H54 (cell line): ENCODE data around the gene PIPOX.
"Not testable (repeated sequence)": the region's sequence is repeated elsewhere in the genome, so short reads cannot be mapped to it uniquely, and the experiment has no call there.

Experiments
- DNase-seq: peaks from one replicate; pipeline ENCODE4 v3.0.0; 2011; ENCODE audit warnings: low spot score, mixed read lengths; ENCODE audit not compliant: insufficient read length
- FAIRE-seq: peaks from 3 replicates; lab custom pipeline; 2011; peaks lifted over from hg19 to GRCh38; lab: Jason Lieb, UNC
- POLR2A ChIP-seq: IDR thresholded peaks from 2 replicates; pipeline ENCODE4 v1.6.1; 2011; ENCODE audit warnings: low read depth, mild to moderate bottlenecking, low read length

PIPOX gene

DNA sequence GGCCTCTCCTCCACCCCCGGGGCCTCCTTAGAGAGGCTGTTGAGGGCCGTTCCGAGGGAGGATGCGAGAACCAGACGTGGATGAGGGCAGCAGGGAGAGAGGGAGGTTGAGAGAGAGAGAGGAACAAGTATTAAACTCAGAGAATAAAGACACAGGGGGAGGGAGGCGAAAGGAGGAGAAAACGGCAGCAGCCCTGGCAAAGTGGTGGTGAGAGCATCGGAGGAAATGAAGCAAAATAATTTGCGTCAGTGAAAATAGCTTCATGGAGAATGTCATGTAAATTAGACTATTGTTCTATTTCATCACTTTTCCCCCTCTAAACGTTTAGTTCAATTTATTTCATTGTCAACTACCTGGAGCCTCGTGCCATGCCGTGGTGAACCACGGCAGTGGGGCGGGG lies 38.0 kb downstream of the PIPOX start:
- no peak for TF ChIP-seq POLR2A
- DNase-seq (no peak), FAIRE-seq (no peak)

DNA sequence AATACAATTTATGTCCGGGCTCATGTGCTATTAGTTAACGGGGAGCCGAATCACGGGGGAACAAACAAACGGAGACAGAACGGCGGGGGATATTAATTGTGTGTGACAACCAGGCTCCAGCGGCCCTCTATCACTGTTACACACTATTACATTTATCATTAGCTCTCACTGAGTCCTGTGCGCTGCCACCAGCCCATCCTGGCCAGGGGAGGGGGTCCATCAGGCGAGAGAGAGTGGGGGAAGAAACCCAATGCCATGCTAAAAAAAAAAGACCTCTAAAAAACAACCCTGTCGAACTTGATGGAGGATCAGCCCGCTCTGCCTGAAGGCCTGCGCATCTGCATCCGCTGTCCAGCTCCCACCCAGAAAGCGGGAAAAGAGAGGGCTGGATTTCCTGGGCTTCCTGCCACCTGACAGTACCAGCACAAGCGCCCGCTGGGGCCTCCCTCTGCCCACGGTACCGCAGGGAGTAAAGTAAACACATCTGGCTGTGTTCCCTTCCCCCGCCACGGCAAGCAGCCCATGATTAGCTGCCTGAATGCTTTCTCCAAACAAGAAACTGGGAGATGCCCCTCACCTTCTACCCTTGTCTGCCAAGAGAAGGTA lies 41.7 kb downstream of the PIPOX start:
- FAIRE-seq (no peak), DNase-seq (no peak)
- no peak for TF ChIP-seq POLR2A

DNA sequence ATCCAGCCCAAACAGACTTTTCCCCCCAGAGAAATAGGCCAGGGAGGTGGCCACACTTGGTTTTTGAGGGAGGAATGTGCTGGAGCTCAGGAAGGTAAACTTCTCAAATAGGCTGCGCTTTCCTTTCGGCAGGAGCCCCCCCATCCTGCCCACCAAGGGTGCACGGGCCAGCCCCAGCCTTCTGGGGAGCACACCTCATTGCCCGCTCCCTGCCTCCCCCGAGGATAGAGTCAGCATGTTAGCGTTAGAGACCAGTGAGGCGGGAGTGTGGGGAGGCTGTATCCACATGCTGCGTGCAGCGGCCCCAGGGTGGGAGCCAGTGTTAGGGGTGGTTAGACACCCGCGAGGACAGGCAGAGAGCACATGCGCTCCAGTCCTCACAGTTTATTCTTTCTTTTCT lies 42.3 kb downstream of the PIPOX start:
- FAIRE-seq (no peak), DNase-seq (no peak)
- no peak for TF ChIP-seq POLR2A

DNA sequence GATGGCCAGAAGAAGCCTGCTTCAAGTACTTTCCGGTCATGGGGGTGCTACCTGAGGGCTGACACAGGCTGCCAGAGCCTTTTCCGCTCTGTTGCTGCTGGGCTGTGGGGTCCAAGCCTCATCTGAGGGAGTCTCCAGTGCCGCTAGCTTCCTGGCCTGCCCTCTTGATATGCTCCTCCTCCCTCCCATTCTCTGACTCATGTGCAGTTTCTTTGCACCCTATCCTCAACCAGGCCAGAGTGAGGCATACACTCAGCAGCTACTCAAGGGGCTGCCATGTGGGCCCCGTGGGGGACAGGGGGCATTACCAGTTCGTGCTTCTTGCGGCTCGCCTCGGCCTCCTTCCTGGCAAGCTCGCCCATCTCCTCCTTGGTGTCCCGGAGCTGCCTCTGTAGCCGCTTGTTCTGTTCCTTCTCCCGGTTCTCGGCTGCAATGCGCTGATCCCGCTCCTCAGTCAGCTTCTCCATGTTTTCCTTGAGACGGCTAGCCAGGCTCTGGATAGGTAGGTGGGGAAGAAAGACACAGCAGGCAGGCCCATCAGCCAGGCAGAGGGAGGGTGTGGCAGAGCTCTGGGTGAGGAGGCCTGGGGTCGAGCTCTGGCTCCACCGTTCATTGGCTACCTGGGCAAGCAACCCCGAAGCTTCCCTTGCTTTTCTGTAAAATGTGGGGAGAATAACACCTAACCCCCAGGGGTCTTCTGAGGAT lies 43.8 kb downstream of the PIPOX start:
- DNase-seq (no peak), FAIRE-seq (no peak)
- no peak for TF ChIP-seq POLR2A

DNA sequence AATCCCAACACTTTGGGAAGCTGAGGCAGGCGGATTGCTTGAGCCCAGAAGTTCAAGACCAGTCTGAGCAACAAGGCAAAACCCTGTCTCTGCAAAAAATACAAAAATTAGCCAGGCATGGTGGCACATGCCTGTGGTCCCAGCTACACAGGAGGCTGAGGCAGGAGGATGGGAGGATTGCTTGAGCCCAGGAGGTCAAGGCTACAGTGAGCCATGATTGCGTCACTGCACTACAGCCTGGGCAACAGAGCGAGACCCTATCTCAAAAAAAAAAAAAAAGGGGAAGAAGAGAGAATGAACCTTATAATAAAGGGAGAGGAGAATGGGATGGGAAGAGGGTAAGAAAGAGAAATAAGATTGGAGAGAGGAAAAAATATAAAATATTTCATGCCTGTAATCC lies 45.8 kb downstream of the PIPOX start:
- not testable (repeated sequence) for DNase-seq, FAIRE-seq

DNA sequence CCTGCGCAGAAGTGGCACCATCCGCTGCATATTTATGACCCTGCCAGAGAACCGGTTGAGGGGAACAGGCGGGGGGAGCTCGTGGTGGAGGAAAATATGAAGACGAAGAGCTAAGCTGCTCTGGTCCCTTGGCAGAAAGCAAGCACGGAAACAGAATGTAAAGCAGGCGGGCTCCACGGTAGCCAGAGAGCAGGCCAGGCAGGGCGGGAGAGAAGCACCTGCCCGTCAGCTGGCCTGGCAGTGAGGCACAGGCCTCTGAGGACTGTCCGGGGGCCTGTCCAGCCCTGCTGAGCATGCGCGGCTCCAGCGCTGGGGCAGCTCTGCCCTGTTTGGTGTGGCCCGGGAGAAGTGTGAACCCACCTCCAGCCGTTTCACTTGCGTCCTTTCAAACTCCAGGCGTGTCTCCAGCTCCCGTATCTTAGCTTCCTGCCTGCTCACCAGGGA lies 46.7 kb downstream of the PIPOX start:
- DNase-seq (no peak), FAIRE-seq (no peak)
- TF ChIP-seq POLR2A = no peak

DNA sequence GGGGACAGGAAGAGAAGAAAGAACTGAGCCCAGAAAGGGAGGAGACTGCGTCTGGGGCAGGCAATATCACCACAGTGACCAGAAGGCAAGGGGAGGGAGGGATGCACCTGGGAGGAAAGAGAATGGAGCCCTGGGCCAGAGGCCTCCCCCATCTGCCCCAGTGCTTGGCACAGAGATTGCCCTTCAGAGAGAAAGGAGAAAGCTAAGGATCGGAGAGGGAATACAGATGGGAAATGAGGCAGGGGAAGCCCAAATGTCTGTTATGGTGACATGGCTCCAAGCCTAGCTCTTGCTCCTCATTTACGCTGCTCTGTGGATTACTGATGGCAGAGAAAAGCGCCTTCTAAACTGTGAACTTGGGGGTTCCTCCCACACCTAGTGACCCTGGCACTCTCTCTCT lies 47.2 kb downstream of the PIPOX start:
- no peak for FAIRE-seq
- no peak for TF ChIP-seq POLR2A
- DNase-seq = no peak

DNA sequence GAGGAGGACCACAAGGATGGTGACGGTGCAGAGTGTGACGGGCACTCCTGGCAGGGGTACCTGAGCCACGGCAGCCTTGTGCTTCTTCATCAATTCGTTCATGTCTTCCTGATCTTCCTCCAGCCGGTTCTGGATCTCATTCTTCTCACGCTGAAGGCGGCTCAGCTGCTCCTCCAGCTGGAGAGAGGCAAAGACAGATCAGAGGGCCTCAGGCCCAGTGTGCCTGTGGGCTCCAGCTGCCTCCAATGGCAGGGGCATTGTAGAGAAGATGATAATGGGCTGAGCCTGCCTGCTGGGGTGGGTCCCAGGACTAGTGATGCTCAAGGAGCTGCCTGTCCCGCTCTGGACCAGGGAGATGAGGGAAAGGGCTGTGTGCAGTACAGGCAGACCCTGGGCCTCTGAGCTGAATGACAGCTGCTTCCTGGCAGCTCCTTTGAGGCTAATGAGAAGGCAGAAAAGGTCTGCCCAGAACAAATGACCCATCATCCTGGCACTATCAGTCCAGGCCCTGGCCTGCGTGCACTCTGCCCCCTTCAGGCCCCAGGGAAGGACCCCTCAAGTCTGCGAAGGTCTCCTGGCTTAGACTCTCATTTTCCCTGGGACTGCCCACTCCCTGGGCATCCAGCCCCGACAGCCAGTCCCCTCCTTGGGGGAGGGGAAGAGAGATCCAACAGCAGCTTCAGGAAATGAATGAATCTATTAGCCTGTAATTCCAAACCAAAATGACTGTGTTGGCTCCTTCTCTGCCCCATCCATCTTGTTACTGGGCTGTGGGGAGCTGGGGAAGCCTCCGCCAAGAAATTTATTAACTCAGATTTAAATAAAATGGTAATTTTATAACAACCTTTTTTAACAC lies 48.0 kb downstream of the PIPOX start:
- FAIRE-seq (no peak), DNase-seq (no peak)
- TF ChIP-seq POLR2A = no peak

DNA sequence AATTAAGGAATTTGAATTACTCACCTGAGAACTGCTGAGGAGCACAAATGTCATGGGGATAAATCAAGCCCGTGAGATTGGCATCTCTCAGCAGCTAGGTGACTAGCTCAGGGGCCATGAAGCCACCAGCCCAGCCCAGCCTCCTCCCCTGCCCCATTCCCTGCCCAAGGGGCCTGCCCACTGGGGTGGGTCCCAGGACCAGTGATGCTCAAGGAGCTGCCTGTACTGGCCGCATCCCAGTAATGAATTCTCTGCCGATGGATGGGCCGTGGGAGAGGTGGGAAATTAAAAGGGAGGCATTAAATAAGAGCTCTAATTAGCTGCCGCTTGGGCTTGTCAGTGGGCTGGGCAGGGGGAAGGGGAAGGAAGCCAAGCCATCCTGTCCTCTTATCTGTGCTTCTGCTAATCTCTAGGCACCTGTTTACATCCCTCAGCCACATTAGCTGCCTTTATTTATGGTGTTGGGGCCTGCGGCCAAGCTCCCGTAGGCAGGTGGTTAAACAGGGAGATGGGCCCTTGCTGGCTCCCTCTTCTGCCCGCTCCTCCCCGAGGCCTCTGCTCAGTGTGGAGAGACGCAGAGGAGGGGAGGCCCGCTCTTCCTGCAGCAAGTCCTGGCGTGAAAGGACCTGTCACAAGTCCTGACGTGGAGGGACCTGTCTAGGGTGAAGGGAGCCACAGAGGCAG lies 48.8 kb downstream of the PIPOX start:
- no peak for FAIRE-seq
- TF ChIP-seq POLR2A = no peak
- DNase-seq = no peak

DNA sequence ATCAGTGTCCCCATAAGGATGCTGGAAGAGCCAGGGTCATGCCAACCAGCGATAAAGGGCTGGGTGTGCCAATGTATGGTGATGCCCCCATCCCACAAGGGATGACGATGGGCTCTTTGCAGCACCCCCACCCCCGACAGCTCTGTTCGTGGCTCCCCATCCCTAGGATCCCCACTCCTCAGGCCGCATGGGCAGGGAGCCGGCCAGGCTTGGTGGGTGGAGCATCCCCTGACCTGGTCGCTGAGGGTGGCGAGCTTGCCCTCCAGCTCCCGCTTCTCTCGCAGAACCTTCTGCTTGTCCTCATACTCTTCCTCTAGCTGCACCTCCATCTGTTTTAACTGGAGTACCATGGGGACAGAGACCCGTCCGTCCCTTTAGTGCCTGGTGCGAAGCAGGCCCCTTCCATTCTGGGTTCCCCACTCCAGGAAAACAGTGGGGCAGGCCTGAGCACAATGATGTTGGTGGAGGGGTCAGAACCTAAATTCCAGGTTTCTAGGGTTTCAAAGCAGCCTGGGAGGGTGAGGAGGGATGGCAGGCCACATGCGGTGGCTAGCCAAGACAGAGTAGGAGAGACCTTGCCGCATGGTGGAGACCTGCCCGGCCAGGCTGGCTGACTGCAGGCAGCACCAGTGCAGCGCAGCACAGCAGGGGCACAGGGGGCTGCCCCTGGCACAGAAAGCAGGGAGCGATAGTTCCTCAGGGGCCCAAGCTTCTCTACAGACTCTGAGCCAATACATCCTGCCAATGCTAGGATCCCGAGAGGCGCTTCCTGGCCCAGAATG lies 50.3 kb downstream of the PIPOX start:
- no peak for DNase-seq
- TF ChIP-seq POLR2A = no peak
- no peak for FAIRE-seq

DNA sequence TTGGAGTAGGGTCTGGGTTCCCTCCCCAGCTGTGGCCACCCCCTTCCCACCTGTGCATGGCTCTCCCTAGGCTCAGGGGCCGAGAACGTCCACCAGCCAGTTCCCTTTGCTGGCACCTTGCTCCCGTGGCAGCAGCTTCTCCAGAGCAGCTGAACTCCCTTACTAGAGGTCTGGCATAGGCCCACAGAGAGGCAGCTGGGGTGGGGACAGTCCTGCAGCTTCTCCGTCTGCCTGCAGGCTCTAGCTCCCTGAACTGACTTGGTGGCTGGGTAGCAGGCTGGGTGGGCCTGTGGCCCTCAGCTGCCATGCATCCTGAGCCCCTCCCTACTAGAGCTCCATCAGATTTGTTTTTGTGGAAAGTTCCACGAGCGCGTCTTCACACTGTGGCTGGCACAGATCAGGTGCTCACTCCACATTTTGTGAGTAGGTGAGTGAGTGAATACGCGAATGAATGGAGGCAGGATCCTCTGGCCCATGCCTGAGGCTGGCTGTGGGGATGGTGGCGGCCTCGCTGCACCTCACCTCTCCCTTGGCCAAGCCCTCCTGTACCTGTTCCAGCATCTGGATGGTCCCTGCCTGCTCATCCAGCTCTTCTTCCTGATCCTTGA lies 51.3 kb downstream of the PIPOX start:
- no peak for FAIRE-seq
- TF ChIP-seq POLR2A = no peak

DNA sequence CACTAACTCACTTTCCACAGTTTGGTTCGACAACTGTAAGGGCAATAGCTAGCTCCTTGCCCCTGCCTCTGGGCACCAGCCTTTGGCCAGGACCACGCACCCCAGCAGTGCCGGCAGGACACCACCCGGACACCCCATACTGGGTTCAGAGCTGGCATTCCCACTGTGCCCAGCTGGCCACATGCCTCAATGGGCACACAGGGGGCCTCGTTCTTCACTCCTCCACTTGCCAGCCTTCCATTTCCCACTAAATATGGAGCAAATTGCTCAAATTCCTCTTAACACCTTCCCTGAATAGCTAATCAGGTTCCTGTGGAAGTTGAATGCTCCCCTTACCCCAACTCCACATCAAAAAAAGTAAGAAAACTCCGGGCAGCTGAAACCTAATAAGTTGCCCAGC lies 52.5 kb downstream of the PIPOX start:
- FAIRE-seq = no peak
- no peak for DNase-seq
- TF ChIP-seq POLR2A = no peak

More for the DNA sequence above, 51.3 kb downstream of the PIPOX start:
- DNase-seq = no peak

DNA sequence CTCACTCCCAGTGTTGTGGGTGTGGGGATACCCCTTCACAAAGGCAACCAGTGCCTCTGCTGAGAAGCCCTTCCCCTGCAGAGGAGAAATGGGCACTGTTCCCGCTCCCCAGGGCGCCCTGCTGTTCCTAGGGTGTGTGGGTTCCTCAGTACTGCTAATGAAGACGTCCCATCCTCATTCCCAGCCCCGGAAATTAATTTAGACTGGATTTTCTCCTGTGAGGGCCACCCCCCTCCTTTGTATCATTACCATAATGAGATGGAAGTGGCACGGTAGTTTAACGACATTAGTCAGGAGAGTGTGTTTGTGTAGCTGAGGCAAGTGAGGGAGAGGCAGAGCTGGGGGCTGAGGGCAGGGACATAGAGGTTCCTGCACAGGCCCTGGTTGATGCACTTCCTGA lies 53.2 kb downstream of the PIPOX start:
- no peak for TF ChIP-seq POLR2A
- DNase-seq = no peak
- FAIRE-seq = no peak

DNA sequence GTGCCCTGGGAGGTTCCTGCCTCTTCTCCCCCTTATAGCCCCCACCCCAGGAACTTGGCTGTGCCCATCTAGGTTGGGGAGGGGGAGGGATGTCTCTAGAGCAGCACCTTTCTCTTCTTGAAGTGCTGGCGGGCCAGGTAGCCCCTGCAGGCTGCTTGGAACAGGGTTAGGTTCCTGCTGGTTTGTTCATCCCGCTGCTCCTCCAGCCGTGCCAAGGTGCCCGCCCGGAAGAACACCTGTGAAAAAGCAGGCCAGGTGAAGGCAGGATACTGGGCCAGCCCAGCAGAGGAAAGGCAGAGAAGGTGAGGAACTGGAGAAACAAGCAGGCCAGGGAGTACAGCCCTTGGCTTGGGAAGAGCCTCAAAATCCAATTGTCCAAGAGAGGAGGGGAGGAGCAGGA lies 56.6 kb downstream of the PIPOX start:
- TF ChIP-seq POLR2A = no peak
- no peak for DNase-seq
- no peak for FAIRE-seq
